ENCODE results near the gene ZFAND4. TPM values are rescaled to one million over a fixed set of nuclear protein-coding genes. Genes with fewer than 3 reads are reported as not detected.
"Not testable (repeated sequence)": the region's sequence is repeated elsewhere in the genome, so short reads cannot be mapped to it uniquely, and the experiment has no call there.

Gene ZFAND4
- total RNA-seq, 1 donor from 2014 or later = 9.3 TPM

DNA sequence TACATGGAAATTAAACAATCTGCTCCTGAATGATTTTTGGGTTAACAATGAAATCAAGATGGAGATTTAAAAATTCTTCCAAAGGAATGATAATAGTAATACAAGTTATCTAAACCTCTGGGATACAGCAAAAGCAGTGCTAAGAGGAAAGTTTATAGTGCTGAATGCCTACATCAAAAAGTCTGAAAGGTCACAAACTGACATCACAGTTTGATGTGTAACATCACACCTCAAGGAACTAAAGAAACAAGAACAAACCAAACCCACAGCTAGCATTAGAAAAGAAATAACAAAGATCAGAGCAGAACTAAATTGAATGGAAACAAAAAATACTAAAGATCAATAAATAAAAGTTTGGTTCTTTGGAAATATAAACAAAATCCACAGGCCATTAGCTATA, 17.4 kb downstream of the ZFAND4 start:
- DNase-seq = no peak
- peaks cover 26% of the 10 kb centered on the region for H3K4me1 Mint-ChIP-seq
- peaks cover 7% of the 10 kb centered on the region for H3K9me3 Mint-ChIP-seq
- H3K36me3 Mint-ChIP-seq (ENCODE audit: low read depth) = peaks cover 35% of the 10 kb centered on the region
- intact Hi-C loops (cut with micrococcal nuclease) = no loop called here
- peak overlapping the region; percentile 1 for H3K27ac Mint-ChIP-seq
- H3K27me3 Mint-ChIP-seq = no peaks in the 10 kb centered on the region
- H3K4me3 Mint-ChIP-seq = no peak overlapping the region

DNA sequence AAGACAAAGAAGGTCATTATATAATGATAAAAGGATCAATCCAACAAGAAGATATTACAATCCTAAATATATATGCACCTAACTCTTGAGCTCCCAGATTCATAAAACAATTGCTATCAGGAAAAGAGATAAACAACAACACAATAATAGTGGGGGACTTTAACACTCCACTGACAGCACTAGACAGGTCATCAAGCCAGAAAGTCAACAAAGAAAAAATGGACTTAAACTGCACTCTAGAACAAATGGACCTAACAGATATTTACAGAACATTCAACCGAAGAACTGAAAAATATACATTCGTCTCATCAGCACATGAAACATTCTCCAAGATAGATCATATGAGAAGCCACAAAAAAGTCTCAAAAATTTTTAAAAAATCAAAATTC, 17.8 kb downstream of the ZFAND4 start:
- H3K4me3 Mint-ChIP-seq; H3K27me3 Mint-ChIP-seq; H3K27ac Mint-ChIP-seq; intact Hi-C loops (cut with micrococcal nuclease); DNase-seq; H3K9me3 Mint-ChIP-seq: not testable (repeated sequence)
- peaks cover 35% of the 10 kb centered on the region for H3K36me3 Mint-ChIP-seq (ENCODE audit: low read depth)
- peaks cover 26% of the 10 kb centered on the region for H3K4me1 Mint-ChIP-seq

DNA sequence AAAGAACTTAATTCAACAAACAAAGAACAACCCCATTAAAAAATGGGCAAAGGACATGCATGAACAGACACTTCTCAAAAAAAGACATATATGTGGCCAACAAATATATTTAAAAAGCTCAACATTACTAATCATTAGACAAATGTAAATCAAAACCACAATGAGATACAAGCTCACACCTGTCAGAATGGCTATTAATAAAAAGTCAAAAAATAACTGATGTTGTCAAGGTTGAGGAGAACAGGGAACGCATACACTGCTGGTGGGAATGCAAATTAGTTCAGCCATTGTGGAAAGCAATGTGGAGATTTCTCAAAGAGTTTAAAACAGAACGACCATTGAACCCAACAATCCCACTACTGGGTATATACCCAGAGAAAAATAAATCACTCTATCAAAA, 19.1 kb downstream of the ZFAND4 start:
- Mint-ChIP-seq H3K36me3 (ENCODE audit: low read depth) (peaks cover 27% of the 10 kb centered on the region), H3K9me3 (no peaks in the 10 kb centered on the region), H3K4me3 (no peak overlapping the region), H3K4me1 (peaks cover 24% of the 10 kb centered on the region), H3K27me3 (no peaks in the 10 kb centered on the region), H3K27ac (no peak overlapping the region)
- no peak for DNase-seq
- intact Hi-C loops (cut with micrococcal nuclease) = no loop called here

DNA sequence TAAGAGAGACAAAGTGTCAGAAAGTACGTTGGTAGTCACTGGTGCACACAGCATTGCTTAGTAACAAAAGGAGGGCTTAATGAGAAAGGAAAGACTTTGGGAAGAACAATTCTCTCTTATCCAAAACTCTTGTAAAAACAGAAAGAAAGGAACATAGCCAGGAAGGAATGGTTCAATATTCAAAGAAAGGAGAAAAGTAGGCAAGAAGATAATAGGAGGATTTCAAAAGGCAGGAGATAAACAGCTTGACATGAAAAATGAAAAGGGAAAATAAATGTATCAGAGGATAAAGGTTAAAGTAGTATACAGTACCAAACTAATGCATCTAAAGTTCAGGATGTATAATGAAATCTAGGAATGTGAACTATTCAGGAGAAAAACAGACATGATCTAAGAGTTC, 20.1 kb downstream of the ZFAND4 start:
- H3K36me3 Mint-ChIP-seq (ENCODE audit: low read depth) = peaks cover 27% of the 10 kb centered on the region
- H3K9me3 Mint-ChIP-seq = no peaks in the 10 kb centered on the region
- H3K27me3 Mint-ChIP-seq = no peaks in the 10 kb centered on the region
- H3K4me3 Mint-ChIP-seq = no peak overlapping the region
- peaks cover 20% of the 10 kb centered on the region for H3K4me1 Mint-ChIP-seq
- intact Hi-C loops (cut with micrococcal nuclease) = no loop called here
- DNase-seq = no peak
- H3K27ac Mint-ChIP-seq = no peak overlapping the region

DNA sequence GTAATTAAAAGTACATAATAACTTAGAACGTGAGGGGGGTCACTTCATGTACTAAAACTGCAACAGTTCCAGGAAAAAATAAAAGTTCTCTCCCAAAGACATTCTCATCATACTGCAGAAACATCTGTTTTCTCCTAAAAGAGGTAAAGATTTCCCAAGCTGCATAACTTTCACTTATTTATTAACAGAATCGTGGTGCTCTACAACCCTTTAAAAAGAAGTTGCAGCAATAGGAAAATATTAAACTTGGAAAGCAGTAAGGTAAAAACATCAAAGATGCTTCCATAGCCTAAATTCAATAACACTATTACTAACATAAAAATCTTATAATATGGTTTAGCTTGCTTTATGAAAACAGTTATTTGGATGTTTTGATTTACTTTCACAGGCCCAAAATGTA, 23.3 kb downstream of the ZFAND4 start:
- DNase-seq = no peak
- Mint-ChIP-seq H3K27me3 (no peaks in the 10 kb centered on the region), H3K9me3 (no peaks in the 10 kb centered on the region), H3K4me1 (peaks cover 3% of the 10 kb centered on the region), H3K4me3 (no peak overlapping the region), H3K36me3 (ENCODE audit: low read depth) (peaks cover 24% of the 10 kb centered on the region), H3K27ac (no peak overlapping the region)
- intact Hi-C loops (cut with micrococcal nuclease) = no loop called here

DNA sequence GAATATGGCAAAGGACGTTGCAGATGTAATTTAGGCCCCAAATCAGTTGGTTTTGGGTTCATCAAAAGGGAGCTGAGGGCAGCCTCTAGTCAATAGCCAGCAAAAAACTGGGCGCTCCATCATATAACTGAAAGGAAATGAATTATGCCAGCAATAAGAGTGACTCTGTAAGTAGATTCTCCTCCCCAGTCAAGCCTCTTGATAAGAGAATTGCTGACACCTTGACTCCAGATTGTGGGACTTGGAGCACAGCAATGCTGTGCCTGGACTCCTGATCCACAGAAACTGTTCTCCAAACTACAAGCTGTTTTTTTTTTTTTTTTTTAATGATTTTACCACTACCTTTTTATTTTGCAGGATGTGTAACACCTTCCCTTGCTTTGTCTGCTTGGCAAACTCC, 25.5 kb downstream of the ZFAND4 start:
- intact Hi-C loops (cut with micrococcal nuclease) = no loop called here
- DNase-seq = no peak
- peaks cover 25% of the 10 kb centered on the region for H3K36me3 Mint-ChIP-seq (ENCODE audit: low read depth)
- H3K4me1 Mint-ChIP-seq = no peaks in the 10 kb centered on the region
- no peak overlapping the region for H3K4me3 Mint-ChIP-seq
- no peaks in the 10 kb centered on the region for H3K27me3 Mint-ChIP-seq
- no peaks in the 10 kb centered on the region for H3K9me3 Mint-ChIP-seq
- H3K27ac Mint-ChIP-seq = no peak overlapping the region

DNA sequence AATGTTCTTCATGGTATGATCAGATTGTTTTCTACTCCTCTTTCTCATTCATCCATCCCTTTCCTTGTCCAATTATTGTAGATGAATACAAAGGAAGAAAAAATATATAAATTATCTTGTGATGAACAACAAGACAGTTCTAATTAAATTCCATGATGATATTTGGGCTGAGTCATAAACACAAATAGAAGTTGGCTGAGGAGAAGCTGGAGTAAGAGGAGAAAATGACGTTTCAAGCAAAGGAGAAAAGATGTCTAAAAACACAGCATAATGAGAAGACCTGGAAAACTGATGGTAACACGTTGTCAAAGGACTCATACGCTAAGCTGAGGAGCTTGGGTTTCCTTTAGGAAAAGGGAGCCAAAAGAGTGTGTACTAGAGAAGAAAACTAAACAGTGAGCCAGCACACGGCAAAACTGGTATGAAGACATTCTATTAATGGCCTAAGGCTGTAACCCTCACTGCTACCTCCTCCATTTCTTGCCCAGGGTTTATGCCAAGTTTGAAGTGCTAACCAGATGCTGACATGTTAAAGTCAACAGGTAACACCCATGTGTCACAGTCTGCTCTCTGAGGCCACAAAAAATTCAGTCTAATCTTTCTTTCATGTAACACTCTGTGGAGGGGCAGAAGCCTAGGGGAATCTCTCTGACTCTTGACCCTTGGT, 26.1 kb downstream of the ZFAND4 start:
- DNase-seq = no peak
- H3K27ac Mint-ChIP-seq = no peak overlapping the region
- H3K9me3 Mint-ChIP-seq = no peaks in the 10 kb centered on the region
- H3K36me3 Mint-ChIP-seq (ENCODE audit: low read depth) = peaks cover 27% of the 10 kb centered on the region
- no peaks in the 10 kb centered on the region for H3K27me3 Mint-ChIP-seq
- intact Hi-C loops (cut with micrococcal nuclease) = no loop called here
- no peaks in the 10 kb centered on the region for H3K4me1 Mint-ChIP-seq
- H3K4me3 Mint-ChIP-seq = no peak overlapping the region

DNA sequence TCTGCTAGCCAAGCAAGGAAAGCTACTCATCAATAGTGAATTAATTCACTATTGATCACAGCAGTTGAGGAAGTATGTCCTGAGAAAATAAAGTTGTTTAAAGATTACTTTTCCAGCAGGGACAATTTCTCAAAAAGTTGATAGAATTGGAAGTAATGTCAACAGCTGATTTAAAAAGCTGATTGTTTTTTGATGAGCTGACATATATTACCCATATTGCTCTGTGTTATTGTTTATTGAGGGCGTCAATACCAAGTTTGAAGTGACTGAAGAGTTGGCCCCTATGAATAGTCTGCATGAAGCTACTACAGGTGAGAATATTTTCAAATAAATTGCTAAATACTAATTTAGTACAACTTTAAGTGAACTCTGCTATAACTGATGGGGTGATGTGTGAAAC, 28.0 kb downstream of the ZFAND4 start:
- peaks cover 30% of the 10 kb centered on the region for H3K36me3 Mint-ChIP-seq (ENCODE audit: low read depth)
- no peak overlapping the region for H3K27ac Mint-ChIP-seq
- no peak overlapping the region for H3K4me3 Mint-ChIP-seq
- intact Hi-C loops (cut with micrococcal nuclease) = no loop called here
- H3K9me3 Mint-ChIP-seq = no peaks in the 10 kb centered on the region
- H3K27me3 Mint-ChIP-seq = no peaks in the 10 kb centered on the region
- no peak for DNase-seq
- no peaks in the 10 kb centered on the region for H3K4me1 Mint-ChIP-seq

DNA sequence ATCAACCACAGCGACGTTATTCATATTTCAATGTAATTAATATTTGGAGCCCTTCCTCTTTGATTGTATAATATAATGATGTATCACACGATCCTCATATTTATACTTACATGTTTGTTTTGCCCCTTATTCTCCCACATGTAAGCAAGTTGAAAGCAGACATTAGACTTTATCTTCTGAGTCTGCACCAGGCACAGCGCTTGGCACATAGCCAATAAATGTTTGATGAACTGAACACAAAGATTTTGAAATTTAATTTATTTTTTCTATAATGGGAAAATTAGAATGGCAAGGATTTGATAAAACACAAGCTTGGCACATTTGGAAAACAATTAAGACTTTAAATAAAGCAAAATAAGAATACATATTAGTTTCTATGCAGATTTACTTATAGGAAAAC, 31.6 kb downstream of the ZFAND4 start:
- H3K4me1 Mint-ChIP-seq = no peaks in the 10 kb centered on the region
- H3K9me3 Mint-ChIP-seq = no peaks in the 10 kb centered on the region
- no peak overlapping the region for H3K4me3 Mint-ChIP-seq
- H3K36me3 Mint-ChIP-seq (ENCODE audit: low read depth) = peaks cover 28% of the 10 kb centered on the region
- intact Hi-C loops (cut with micrococcal nuclease) = no loop called here
- H3K27ac Mint-ChIP-seq = no peak overlapping the region
- no peak for DNase-seq
- no peaks in the 10 kb centered on the region for H3K27me3 Mint-ChIP-seq

DNA sequence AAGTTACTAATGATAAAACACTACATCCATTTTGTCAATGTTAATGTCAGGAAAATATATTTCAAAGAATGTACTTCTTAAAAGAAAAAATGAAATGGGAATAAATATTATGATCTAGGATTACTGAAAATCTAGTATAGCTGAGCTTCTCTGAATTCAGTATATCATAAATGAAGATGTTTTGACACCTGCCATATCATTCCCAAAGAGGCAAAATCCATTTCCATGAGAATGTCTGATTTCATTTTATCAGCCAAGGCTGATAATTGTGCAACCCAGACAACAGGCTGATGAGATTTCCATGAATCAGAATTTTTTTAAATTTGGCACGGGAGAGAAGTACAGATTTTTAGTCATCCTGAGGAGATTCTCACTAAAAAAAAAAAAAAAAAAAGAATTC, 32.5 kb downstream of the ZFAND4 start:
- Mint-ChIP-seq H3K9me3 (no peaks in the 10 kb centered on the region), H3K27ac (no peak overlapping the region)
- no peak for DNase-seq

DNA sequence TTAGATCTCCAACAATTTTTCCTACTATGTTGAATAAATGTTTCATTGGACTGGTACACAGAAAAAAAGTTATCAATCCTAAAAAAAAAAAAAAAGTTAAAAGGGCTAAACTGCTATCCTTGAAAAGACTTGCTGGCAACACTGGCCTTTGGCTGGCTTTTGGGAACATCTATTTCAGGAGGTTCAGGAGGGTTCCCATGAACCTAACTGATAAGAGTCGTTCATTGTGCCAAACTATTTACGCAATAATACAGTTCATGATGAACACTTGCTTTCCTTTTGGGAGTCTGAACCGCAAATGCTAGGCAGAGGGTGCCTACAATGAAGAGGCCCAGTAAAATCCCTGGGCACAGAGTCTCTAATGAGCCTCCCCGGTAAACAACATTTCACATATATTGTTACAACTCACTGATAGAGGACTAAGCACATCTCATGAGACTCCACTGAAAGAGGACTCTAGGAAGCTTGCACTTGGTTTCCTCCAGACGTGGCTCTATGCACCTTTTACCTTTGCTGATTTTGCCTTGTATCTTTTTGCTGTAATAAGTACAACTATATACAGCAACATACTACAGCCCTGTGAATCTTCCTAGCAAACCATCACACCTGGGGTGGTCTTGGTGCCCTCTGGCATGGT, 45.0 kb downstream of the ZFAND4 start:
- no peak overlapping the region for H3K27ac Mint-ChIP-seq
- peaks cover 7% of the 10 kb centered on the region for H3K36me3 Mint-ChIP-seq (ENCODE audit: low read depth)
- no peaks in the 10 kb centered on the region for H3K27me3 Mint-ChIP-seq
- DNase-seq = no peak
- H3K4me1 Mint-ChIP-seq = peaks cover 2% of the 10 kb centered on the region
- H3K4me3 Mint-ChIP-seq = no peak overlapping the region
- H3K9me3 Mint-ChIP-seq = no peaks in the 10 kb centered on the region
- intact Hi-C loops (cut with micrococcal nuclease) = no loop called here

More for the DNA sequence above, 32.5 kb downstream of the ZFAND4 start:
- H3K36me3 Mint-ChIP-seq (ENCODE audit: low read depth) = peaks cover 26% of the 10 kb centered on the region
- no peaks in the 10 kb centered on the region for H3K4me1 Mint-ChIP-seq
- intact Hi-C loops (cut with micrococcal nuclease) = no loop called here
- no peak overlapping the region for H3K4me3 Mint-ChIP-seq
- no peaks in the 10 kb centered on the region for H3K27me3 Mint-ChIP-seq

DNA sequence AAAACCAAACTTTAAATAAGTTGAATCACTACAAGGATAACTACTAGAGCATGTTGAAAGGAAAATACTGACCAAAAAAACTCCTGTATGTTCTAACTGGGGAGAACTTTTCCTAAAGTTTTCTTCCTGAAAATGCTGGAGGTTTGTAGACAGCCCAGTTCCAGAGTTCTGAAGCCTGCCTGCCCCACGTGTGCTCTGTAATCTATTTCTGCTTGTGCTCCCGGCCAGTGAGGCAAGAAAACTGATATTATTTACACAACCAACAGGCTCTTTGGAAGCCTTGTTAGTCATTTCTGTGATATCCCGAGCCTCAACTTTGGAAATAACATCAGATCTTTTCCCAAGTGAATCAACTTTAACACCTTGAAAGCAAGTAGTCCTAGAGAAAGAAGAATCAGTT, 46.7 kb downstream of the ZFAND4 start:
- H3K9me3 Mint-ChIP-seq = no peaks in the 10 kb centered on the region
- H3K27me3 Mint-ChIP-seq = no peaks in the 10 kb centered on the region
- H3K4me1 Mint-ChIP-seq = no peaks in the 10 kb centered on the region
- DNase-seq = no peak
- no peak overlapping the region for H3K27ac Mint-ChIP-seq
- H3K36me3 Mint-ChIP-seq (ENCODE audit: low read depth) = peaks cover 7% of the 10 kb centered on the region
- no peak overlapping the region for H3K4me3 Mint-ChIP-seq
- intact Hi-C loops (cut with micrococcal nuclease) = no loop called here

DNA sequence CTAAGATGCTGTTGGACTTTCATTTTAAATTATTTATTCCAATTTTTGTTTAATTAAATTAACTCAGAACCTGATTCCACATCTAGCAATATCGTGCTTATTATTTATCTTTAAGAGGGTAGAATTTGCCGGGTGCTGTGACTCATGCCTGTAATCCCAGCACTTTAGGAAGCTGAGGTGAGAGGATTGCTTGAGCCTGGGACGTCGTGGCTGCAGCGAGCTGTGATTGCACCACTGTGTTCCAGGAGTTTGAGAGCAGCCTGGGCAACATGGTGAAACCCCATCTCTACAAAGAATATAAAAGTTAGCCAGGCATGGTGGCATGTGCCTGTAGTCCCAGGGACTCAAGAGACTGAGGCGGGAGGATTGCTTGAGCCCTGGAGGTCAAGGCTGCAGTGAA, 47.8 kb downstream of the ZFAND4 start:
- no peak overlapping the region for H3K27ac Mint-ChIP-seq
- DNase-seq = no peak
- H3K4me1 Mint-ChIP-seq = no peaks in the 10 kb centered on the region
- no peaks in the 10 kb centered on the region for H3K27me3 Mint-ChIP-seq
- peaks cover 7% of the 10 kb centered on the region for H3K36me3 Mint-ChIP-seq (ENCODE audit: low read depth)
- intact Hi-C loops (cut with micrococcal nuclease) = no loop called here
- H3K9me3 Mint-ChIP-seq = no peaks in the 10 kb centered on the region
- H3K4me3 Mint-ChIP-seq = no peak overlapping the region

DNA sequence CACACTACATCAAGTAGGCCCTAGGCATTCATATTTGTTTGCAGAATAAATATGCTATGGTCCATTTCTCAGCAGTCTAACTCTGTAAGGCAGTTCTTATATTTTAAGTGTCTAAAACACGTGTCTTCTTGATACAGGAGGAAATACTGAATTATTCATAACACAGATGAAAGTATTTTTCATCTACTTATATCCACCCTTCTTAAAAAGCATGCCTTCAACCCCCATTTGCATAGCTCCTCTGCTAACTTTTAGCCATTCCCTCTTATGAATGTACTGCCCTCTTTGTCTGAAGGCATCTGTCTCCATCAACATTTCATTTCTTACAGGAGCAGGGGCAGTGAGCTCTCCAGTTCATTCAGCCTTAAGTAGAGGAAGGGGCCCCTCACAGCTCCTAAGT, 57.7 kb downstream of the ZFAND4 start:
- H3K4me3 Mint-ChIP-seq = no peak overlapping the region
- no peak for DNase-seq
- H3K36me3 Mint-ChIP-seq (ENCODE audit: low read depth) = peaks cover 14% of the 10 kb centered on the region
- H3K27ac Mint-ChIP-seq = no peak overlapping the region
- H3K4me1 Mint-ChIP-seq = no peaks in the 10 kb centered on the region
- no peaks in the 10 kb centered on the region for H3K9me3 Mint-ChIP-seq
- H3K27me3 Mint-ChIP-seq = no peaks in the 10 kb centered on the region
- intact Hi-C loops (cut with micrococcal nuclease) = no loop called here

DNA sequence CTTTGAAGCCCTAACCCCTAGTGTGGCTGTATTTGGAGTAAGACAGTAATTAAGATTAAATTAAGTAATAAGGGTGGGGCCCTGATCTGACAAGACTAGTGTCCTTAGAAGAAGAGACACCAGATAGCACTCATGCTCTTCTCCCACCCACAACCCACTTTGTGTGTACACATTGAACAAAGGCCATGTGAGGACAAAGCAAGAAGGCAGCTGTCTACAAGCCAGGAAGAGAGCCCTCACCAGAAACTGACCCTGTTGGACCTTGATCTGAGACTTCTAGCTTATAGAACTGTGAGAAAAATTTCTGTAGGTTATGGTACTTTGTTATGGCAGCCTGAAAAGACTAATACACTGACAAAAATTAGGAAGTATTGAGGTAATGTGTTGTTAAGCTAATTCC, 59.8 kb downstream of the ZFAND4 start:
- peak; percentile 33 for DNase-seq
- no peaks in the 10 kb centered on the region for H3K9me3 Mint-ChIP-seq
- intact Hi-C loops (cut with micrococcal nuclease) = no loop called here
- H3K4me1 Mint-ChIP-seq = no peaks in the 10 kb centered on the region
- no peaks in the 10 kb centered on the region for H3K27me3 Mint-ChIP-seq
- H3K36me3 Mint-ChIP-seq (ENCODE audit: low read depth) = peaks cover 18% of the 10 kb centered on the region
- no peak overlapping the region for H3K27ac Mint-ChIP-seq
- no peak overlapping the region for H3K4me3 Mint-ChIP-seq
